T-cell (primary cell): Measurements from ENCODE around the gene PCAT6. TPM values are rescaled to one million over a fixed set of nuclear protein-coding genes. Genes with fewer than 3 reads are reported as not detected.

ENCODE experiments used
- ATAC-seq, 4 experiments: fragments of 200-7000 bp in 3 of 4; fragments of 150-1000 bp in 1 of 4; cut with Tn5 transposase; replicated peaks in 1 of 4; 1 replicate in 3 of 4; 2 replicates in 1 of 4; pipeline ENCODE4 v1.10.0; 2021; ENCODE audit warnings: moderate library complexity in 3 of 4, mild to moderate bottlenecking in 2 of 4, moderate number of reproducible peaks in 1 of 4
- CTCF ChIA-PET, 2 donors: fragments of 300-600 bp; sonication (Branson Sonifier 250); formaldehyde crosslinking; loops; one replicate each; lab custom pipeline; 2022; ENCODE audit warnings: antibody characterized with exemption in 2 of 2; lab: Charles Lee
- POLR2A ChIA-PET, 2 donors: fragments of 300-600 bp; sonication (Branson Sonifier 250); formaldehyde crosslinking; loops; one replicate each; lab custom pipeline; 2022; ENCODE audit warnings: antibody characterized with exemption in 2 of 2; lab: Charles Lee
- DNase-seq, 35 experiments: peaks; one replicate each; pipeline versions ENCODE4 v3.0.0 to v3.0.0-alpha.2; 2013 to 2023
- H3K27ac ChIP-seq: one replicate; pipeline ENCODE4 v1.5.1; 2013; ENCODE audit warnings: low read length
- H3K27me3 ChIP-seq, 2 experiments: replicated peaks in 1 of 2; 1 replicate in 1 of 2; 2 replicates in 1 of 2; pipeline versions ENCODE4 v1.6.1 to v1.7.0; 2013; ENCODE audit warnings: low read length in 1 of 2, mixed read lengths in 1 of 2; ENCODE audit not compliant: control insufficient read depth in 2 of 2, insufficient read depth in 2 of 2; ENCODE audit errors: extremely low read depth in 1 of 2
- H3K36me3 ChIP-seq, 2 donors: 1 replicate in 1 of 2; 2 replicates in 1 of 2; pipeline versions ENCODE4 v1.6.1 to v1.7.0; 2013; ENCODE audit warnings: low read length in 1 of 2; ENCODE audit not compliant: control insufficient read depth in 2 of 2, insufficient read depth in 1 of 2; ENCODE audit errors: extremely low read depth in 1 of 2
- H3K4me1 ChIP-seq, 2 experiments: 1 replicate in 1 of 2; 2 replicates in 1 of 2; pipeline versions ENCODE4 v1.6.1 to v1.7.0; 2013; ENCODE audit warnings: low read length in 2 of 2, mixed read lengths in 1 of 2; ENCODE audit not compliant: insufficient read depth in 2 of 2, control insufficient read depth in 1 of 2; ENCODE audit errors: extremely low read depth in 1 of 2
- H3K4me3 ChIP-seq, 2 donors: 1 replicate in 1 of 2; 2 replicates in 1 of 2; pipeline versions ENCODE4 v1.5.1 to v1.7.0; 2013; ENCODE audit warnings: mild to moderate bottlenecking in 2 of 2, low read length in 1 of 2, moderate library complexity in 1 of 2; ENCODE audit not compliant: control insufficient read depth in 1 of 2; ENCODE audit errors: extremely low read depth in 1 of 2
- H3K9me3 ChIP-seq: 2 replicates; pipeline ENCODE4 v1.7.0; 2013
- H3K27ac Mint-ChIP-seq, 2 donors: one replicate each; pipeline ENCODE4 v1.8.0; 2020 to 2021; ENCODE audit warnings: mild to moderate bottlenecking in 2 of 2, mixed read lengths in 2 of 2
- H3K27me3 Mint-ChIP-seq, 2 donors: one replicate each; pipeline ENCODE4 v1.8.0; 2021 to 2022; ENCODE audit warnings: mixed read lengths in 2 of 2
- H3K36me3 Mint-ChIP-seq: one replicate; pipeline ENCODE4 v1.8.0; 2021; ENCODE audit warnings: mixed read lengths
- H3K4me1 Mint-ChIP-seq, 3 donors: one replicate each; pipeline ENCODE4 v1.8.0; 2020 to 2022; ENCODE audit warnings: mixed read lengths in 3 of 3, mild to moderate bottlenecking in 1 of 3
- H3K4me3 Mint-ChIP-seq, 3 donors: one replicate each; pipeline ENCODE4 v1.8.0; 2020 to 2022; ENCODE audit warnings: mild to moderate bottlenecking in 3 of 3, mixed read lengths in 3 of 3, moderate library complexity in 3 of 3
- H3K9me3 Mint-ChIP-seq, 3 donors: one replicate each; pipeline ENCODE4 v1.8.0; 2020 to 2022; ENCODE audit warnings: mixed read lengths in 3 of 3
- WGBS: methylation state at CpG from one replicate; pipeline ENCODE4 v1.1.5; 2013; ENCODE audit warnings: missing lambda C conversion rate; ENCODE audit not compliant: insufficient coverage; 5-methylcytosine and 5-hydroxymethylcytosine counted together
- total RNA-seq, 35 experiments: library from RNA in 6 of 35; stranded (reverse) in 6 of 35; fragments of 120-200 nt in 1 of 35; gene quantifications; one replicate each; pipeline versions ENCODE4 v1.2.1 to v1.2.4 and lab custom pipeline; 2013 to 2026

Gene PCAT6
- total RNA-seq, 5 donors from 2014 or later (not counting 1 experiment from before 2014, with no cell fraction given), result 0.44 to 1.5 (median 0.79) TPM; not detected in 1

- POLR2A ChIA-PET, result no interaction called here
- Mint-ChIP-seq H3K36me3 (peaks cover 5% of the 10 kb centered on the region), H3K27ac (no peak overlapping the region), H3K9me3 (no peaks in the 10 kb centered on the region), H3K27me3 (no peaks in the 10 kb centered on the region), H3K4me1 (peaks cover 41 to 53% (median 50%) of the 10 kb centered on the region in 3 donors), H3K4me3 (no peak overlapping the region)
- Histone ChIP-seq H3K4me3 (no peak overlapping the region), H3K4me1 (peaks cover 0 to 9% of the 10 kb centered on the region in 2 experiments), H3K27ac (no peak overlapping the region), H3K9me3 (no peaks in the 10 kb centered on the region), H3K27me3 (no peaks in the 10 kb centered on the region), H3K36me3 (peaks cover 0 to 2% of the 10 kb centered on the region in 2 donors)
- ATAC-seq (no peak), DNase-seq (no peak)
- whole genome bisulfite sequencing, result 100% methylated on average over 2 of the region's 6 CpGs
- CTCF ChIA-PET, result no interaction called here
These were observed 11.9 kb upstream of the PCAT6 start for GRCh38 chr1:202798792-202799331.

GRCh38 chr1:202800742-202801141 is 10.0 kb upstream of the PCAT6 start:
- Mint-ChIP-seq H3K27me3 (no peaks in the 10 kb centered on the region), H3K4me1 (peaks cover 49 to 58% (median 57%) of the 10 kb centered on the region in 3 donors), H3K36me3 (peaks cover 5% of the 10 kb centered on the region), H3K4me3 (no peak overlapping the region), H3K27ac (no peak overlapping the region), H3K9me3 (no peaks in the 10 kb centered on the region)
- no peak for DNase-seq
- ChIA-PET POLR2A (interaction anchor here in 1 of 2 donors (0.5 to 0.7 kb wide), 2 partner anchors 200 to 548 kb away, joined by 3 read pairs; no protein-coding TSS in a partner anchor), CTCF (interaction anchor here (0.6 to 1.1 kb wide), 2 partner anchors 18 to 76 kb away, joined by 3 read pairs; no protein-coding TSS in a partner anchor)
- H3K4me1 ChIP-seq, result peaks cover 4 to 11% of the 10 kb centered on the region in 2 experiments
- ATAC-seq, result no peak
- WGBS, result no CpG with 5 or more reads among the region's 1 CpG
- H3K9me3 ChIP-seq, result no peaks in the 10 kb centered on the region
- no peaks in the 10 kb centered on the region for H3K27me3 ChIP-seq
- no peak overlapping the region for H3K4me3 ChIP-seq
- H3K36me3 ChIP-seq, result peaks cover 0 to 2% of the 10 kb centered on the region in 2 donors
- H3K27ac ChIP-seq, result no peak overlapping the region

DNA sequence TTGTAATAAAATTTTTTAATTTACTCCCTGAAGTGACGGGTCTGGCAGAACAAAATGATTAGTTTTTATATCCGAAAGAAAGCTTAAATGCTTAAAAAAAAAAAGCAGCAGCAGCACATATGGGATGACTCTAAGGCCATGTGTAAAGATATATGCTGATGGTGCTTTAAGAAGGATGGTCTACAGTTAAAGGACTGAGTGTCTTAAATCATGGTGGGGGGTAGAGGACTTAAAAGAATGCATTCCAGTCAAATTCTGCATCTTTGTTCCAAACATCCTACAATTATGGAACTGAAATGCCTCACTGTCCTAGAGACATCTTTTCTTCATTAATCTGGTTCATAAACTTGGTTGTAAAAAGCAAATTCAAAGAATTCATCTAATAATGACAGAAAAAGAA is 9.6 kb upstream of the PCAT6 start:
- no peaks in the 10 kb centered on the region for H3K27me3 Mint-ChIP-seq
- Histone ChIP-seq H3K4me3 (no peak overlapping the region), H3K27me3 (no peaks in the 10 kb centered on the region), H3K27ac (no peak overlapping the region), H3K36me3 (peaks cover 0 to 2% of the 10 kb centered on the region in 2 donors), H3K4me1 (peaks cover 8% of the 10 kb centered on the region in 2 experiments), H3K9me3 (no peaks in the 10 kb centered on the region)
- CTCF ChIA-PET, result interaction anchor here (0.6 to 1.1 kb wide), 2 partner anchors 19 to 77 kb away, joined by 3 read pairs; no protein-coding TSS in a partner anchor
- no peak overlapping the region for H3K27ac Mint-ChIP-seq
- peaks cover 50 to 60% (median 58%) of the 10 kb centered on the region in 3 donors for H3K4me1 Mint-ChIP-seq
- DNase-seq (no peak), ATAC-seq (no peak)
- H3K9me3 Mint-ChIP-seq, result no peaks in the 10 kb centered on the region
- peaks cover 5% of the 10 kb centered on the region for H3K36me3 Mint-ChIP-seq
- POLR2A ChIA-PET, result interaction anchor here in 1 of 2 donors (0.7 kb wide), 1 partner anchor 548 kb away, joined by 3 read pairs; no protein-coding TSS in a partner anchor
- H3K4me3 Mint-ChIP-seq, result no peak overlapping the region
- no CpG with 5 or more reads among the region's 2 CpGs for WGBS

GRCh38 chr1:202802034-202802433 is 8.7 kb upstream of the PCAT6 start:
- Histone ChIP-seq H3K27ac (no peak overlapping the region), H3K4me1 (peaks cover 8 to 12% of the 10 kb centered on the region in 2 experiments), H3K36me3 (peaks cover 0 to 2% of the 10 kb centered on the region in 2 donors), H3K9me3 (no peaks in the 10 kb centered on the region), H3K27me3 (no peaks in the 10 kb centered on the region), H3K4me3 (no peak overlapping the region)
- no CpG with 5 or more reads among the region's 2 CpGs for WGBS
- DNase-seq, result no peak
- no peaks in the 10 kb centered on the region for H3K9me3 Mint-ChIP-seq
- ChIA-PET CTCF (no interaction called here), POLR2A (no interaction called here)
- H3K27me3 Mint-ChIP-seq, result no peaks in the 10 kb centered on the region
- H3K27ac Mint-ChIP-seq, result no peak overlapping the region
- no peak for ATAC-seq
- H3K4me1 Mint-ChIP-seq, result peaks cover 49 to 60% (median 56%) of the 10 kb centered on the region in 3 donors
- H3K4me3 Mint-ChIP-seq, result no peak overlapping the region
- H3K36me3 Mint-ChIP-seq, result peaks cover 5% of the 10 kb centered on the region

DNA sequence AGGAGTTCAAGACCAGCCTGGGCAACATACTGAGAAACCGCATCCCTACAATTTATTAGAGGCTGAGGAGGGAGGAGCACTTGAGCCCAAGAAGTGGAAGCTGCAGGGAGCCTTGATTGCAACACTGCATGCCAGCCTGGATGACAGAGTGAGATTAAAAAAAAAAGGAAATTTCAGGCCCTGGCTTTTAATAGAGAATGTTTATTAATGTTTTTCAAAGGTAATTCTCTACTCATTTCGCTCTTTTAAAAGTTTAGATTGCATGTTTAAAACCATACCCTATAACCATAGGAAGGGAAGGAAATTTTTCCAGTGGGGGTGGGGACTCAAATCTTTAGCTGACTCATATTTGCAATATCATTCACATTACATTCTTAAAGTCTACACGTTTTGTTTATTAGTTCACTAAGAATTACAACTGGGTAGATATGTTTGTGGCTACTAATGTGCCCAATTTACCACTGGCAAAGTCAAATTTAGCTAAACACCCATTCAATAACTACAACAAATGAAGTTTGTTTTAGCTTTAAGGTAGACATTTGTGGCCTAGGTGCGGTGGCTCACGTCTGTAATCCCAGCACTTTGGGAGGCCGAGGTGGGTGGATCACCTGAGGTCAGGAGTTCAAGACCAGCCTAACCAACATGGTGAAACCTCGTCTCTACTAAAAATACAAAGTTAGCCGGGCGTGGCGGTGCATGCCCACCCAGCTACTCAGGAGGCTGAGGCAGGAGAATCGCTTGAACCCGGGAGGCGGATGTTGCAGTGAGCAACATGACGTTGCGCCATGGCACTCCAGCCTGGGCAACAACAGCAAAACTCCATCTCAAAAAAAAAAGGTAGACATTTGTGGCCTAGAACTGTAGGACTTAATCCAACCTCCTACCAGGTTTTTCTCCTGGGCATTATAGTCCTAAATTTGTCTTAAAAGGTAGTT is 7.5 kb upstream of the PCAT6 start:
- no peaks in the 10 kb centered on the region for H3K27me3 ChIP-seq
- H3K27ac ChIP-seq, result no peak overlapping the region
- H3K4me3 Mint-ChIP-seq, result no peak overlapping the region
- H3K9me3 ChIP-seq, result no peaks in the 10 kb centered on the region
- H3K36me3 ChIP-seq, result peaks cover 0 to 2% of the 10 kb centered on the region in 2 donors
- no peaks in the 10 kb centered on the region for H3K9me3 Mint-ChIP-seq
- peaks cover 5% of the 10 kb centered on the region for H3K36me3 Mint-ChIP-seq
- ChIA-PET POLR2A (interaction anchor here in 1 of 2 donors (0.6 kb wide), 1 partner anchor 453 kb away, joined by 3 read pairs; no protein-coding TSS in a partner anchor), CTCF (no interaction called here)
- DNase-seq (no peak), ATAC-seq (no peak)
- peaks cover 8 to 12% of the 10 kb centered on the region in 2 experiments for H3K4me1 ChIP-seq
- WGBS, result 97% methylated on average over 6 of the region's 15 CpGs
- H3K27ac Mint-ChIP-seq, result no peak overlapping the region
- peaks cover 40 to 52% (median 48%) of the 10 kb centered on the region in 3 donors for H3K4me1 Mint-ChIP-seq
- no peak overlapping the region for H3K4me3 ChIP-seq
- H3K27me3 Mint-ChIP-seq, result no peaks in the 10 kb centered on the region

DNA sequence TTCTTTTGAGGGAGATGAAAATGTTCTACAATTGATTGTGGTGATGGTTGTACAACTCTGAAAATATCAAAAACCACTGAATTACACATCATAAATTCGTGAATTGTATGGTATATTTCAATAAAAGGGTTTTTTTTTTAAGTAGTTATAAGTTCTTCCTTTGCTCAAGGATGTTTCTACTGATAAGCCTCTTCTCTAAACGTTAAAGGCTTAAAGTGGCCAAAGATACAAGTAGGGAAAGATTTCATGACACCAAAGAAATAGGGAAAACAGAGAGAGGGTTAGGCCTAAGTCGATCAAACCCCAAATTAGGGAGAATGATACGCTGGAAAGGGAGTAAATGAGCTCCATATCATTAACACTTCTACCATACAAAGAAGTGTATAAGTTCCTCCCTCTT is 6.6 kb upstream of the PCAT6 start:
- H3K27me3 ChIP-seq, result no peaks in the 10 kb centered on the region
- CTCF ChIA-PET, result no interaction called here
- Mint-ChIP-seq H3K9me3 (no peaks in the 10 kb centered on the region), H3K4me3 (no peak overlapping the region), H3K27me3 (no peaks in the 10 kb centered on the region), H3K27ac (no peak overlapping the region), H3K4me1 (peaks cover 48 to 56% (median 49%) of the 10 kb centered on the region in 3 donors), H3K36me3 (peaks cover 5% of the 10 kb centered on the region)
- ATAC-seq (no peak), DNase-seq (no peak)
- no peak overlapping the region for H3K27ac ChIP-seq
- POLR2A ChIA-PET, result no interaction called here
- no peaks in the 10 kb centered on the region for H3K9me3 ChIP-seq
- peaks cover 0 to 2% of the 10 kb centered on the region in 2 donors for H3K36me3 ChIP-seq
- peaks cover 8 to 15% of the 10 kb centered on the region in 2 experiments for H3K4me1 ChIP-seq
- H3K4me3 ChIP-seq, result no peak overlapping the region
- WGBS, result no CpG with 5 or more reads among the region's 4 CpGs
